PC-3 (cell line): Measurements from ENCODE around the gene KMT5C. TPM values are rescaled to one million over a fixed set of nuclear protein-coding genes. Genes with fewer than 3 reads are reported as not detected.

ENCODE experiments used
- ATAC-seq: fragments of 200-7000 bp; cut with Tn5 transposase; 2 replicates; pipeline ENCODE4 v1.9.1; 2020; ENCODE audit warnings: mild to moderate bottlenecking, moderate library complexity
- BruUV-seq: library from RNA; stranded (reverse); fragments of 400-500 nt; replicated peaks from 2 replicates; lab custom pipeline; 2021; lab: Mats Ljungman, UMichigan
- CTCF ChIA-PET: fragments of 300-600 bp; sonication (Branson Sonifier 250); formaldehyde crosslinking; loops from one replicate; lab custom pipeline; 2022; ENCODE audit warnings: antibody characterized with exemption; lab: Charles Lee
- POLR2A ChIA-PET: fragments of 300-600 bp; sonication (Branson Sonifier 250); formaldehyde crosslinking; loops from one replicate; lab custom pipeline; 2022; ENCODE audit warnings: antibody characterized with exemption; ENCODE audit not compliant: unreplicated experiment; lab: Charles Lee
- DNase-seq: peaks from one replicate; pipeline ENCODE4 v3.0.0-alpha.2; 2015
- H2AFZ ChIP-seq: fragments of 300-600 bp; sonication (generic); 2 replicates; pipeline ENCODE4 v1.6.0; 2016; ENCODE audit warnings: antibody characterized with exemption, low read length
- H3F3A ChIP-seq: fragments of 300-600 bp; sonication (generic); one replicate; pipeline ENCODE4 v1.6.0; 2017; ENCODE audit warnings: antibody characterized with exemption, low read length, control low read depth, mild to moderate bottlenecking; ENCODE audit not compliant: unreplicated experiment
- H3K27ac ChIP-seq: fragments of 300-600 bp; sonication (generic); 2 replicates; pipeline ENCODE4 v1.5.1; 2016; ENCODE audit warnings: mild to moderate bottlenecking, low read length
- H3K27me3 ChIP-seq: fragments of 300-600 bp; sonication (generic); 2 replicates; pipeline ENCODE4 v1.6.1; 2016; ENCODE audit warnings: low read length, mixed read lengths
- H3K36me3 ChIP-seq: fragments of 300-600 bp; sonication (generic); 2 replicates; pipeline ENCODE4 v1.6.1; 2016; ENCODE audit warnings: low read depth, mixed run types, low read length, mixed read lengths
- H3K4me1 ChIP-seq: fragments of 300-600 bp; sonication (generic); 2 replicates; pipeline ENCODE4 v1.5.1; 2016; ENCODE audit warnings: low read length; ENCODE audit not compliant: insufficient read depth
- H3K4me2 ChIP-seq: fragments of 300-600 bp; sonication (generic); 2 replicates; pipeline ENCODE4 v1.6.0; 2016; ENCODE audit warnings: low read length
- H3K4me3 ChIP-seq: fragments of 300-600 bp; sonication (generic); 2 replicates; pipeline ENCODE4 v1.5.1; 2016; ENCODE audit warnings: mild to moderate bottlenecking, low read length, mixed read lengths
- H3K79me2 ChIP-seq: fragments of 300-600 bp; sonication (generic); 2 replicates; pipeline ENCODE4 v1.6.1; 2017; ENCODE audit warnings: low read length, mixed read lengths
- H3K9ac ChIP-seq: fragments of 300-600 bp; sonication (generic); 2 replicates; pipeline ENCODE4 v1.6.0; 2016; ENCODE audit warnings: mild to moderate bottlenecking, low read length
- H3K9me2 ChIP-seq: fragments of 300-600 bp; sonication (generic); replicated peaks from 2 replicates; pipeline ENCODE4 v1.6.1; 2016; ENCODE audit warnings: mixed run types, low read length, mixed read lengths
- H3K9me3 ChIP-seq: fragments of 300-600 bp; sonication (generic); 2 replicates; pipeline ENCODE4 v1.6.1; 2016; ENCODE audit warnings: low read length, mixed read lengths
- H4K20me1 ChIP-seq: fragments of 300-600 bp; sonication (generic); 2 replicates; pipeline ENCODE4 v1.6.1; 2016; ENCODE audit warnings: low read length, mixed read lengths
- EZH2 ChIP-seq: fragments of 300-600 bp; sonication (generic); IDR thresholded peaks from one replicate; pipeline ENCODE4 v1.6.1; 2017; ENCODE audit warnings: antibody characterized with exemption, mild to moderate bottlenecking, low read length; ENCODE audit not compliant: unreplicated experiment
- EZH2phosphoT487 ChIP-seq: fragments of 300-600 bp; sonication (generic); IDR thresholded peaks from 2 replicates; pipeline ENCODE4 v1.6.1; 2018; ENCODE audit warnings: mild to moderate bottlenecking, antibody characterized with exemption, low read length, borderline replicate concordance
- intact Hi-C: fragments of 100-400 bp; cut with micrococcal nuclease; formaldehyde crosslinking; loops from 2 replicates; pipeline ENCODE4 v1.9.0; 2023
- total RNA-seq: library from RNA; depleted of rRNA; stranded (reverse); fragments of >200 nt; gene quantifications from 2 replicates; pipeline ENCODE4 v1.2.3, GENCODE V29; 2014
- TF ChIP-seq, protein P1 (sequence below): fragments of 300-600 bp; sonication (generic); conservative IDR thresholded peaks from 2 replicates; pipeline ENCODE4 v1.5.1; 2017; ENCODE audit warnings: antibody characterized with exemption, low read depth, mild to moderate bottlenecking, low read length

The KMT5C gene
- total RNA-seq, 1 experiment from 2014 or later, result 21.9 TPM

DNA sequence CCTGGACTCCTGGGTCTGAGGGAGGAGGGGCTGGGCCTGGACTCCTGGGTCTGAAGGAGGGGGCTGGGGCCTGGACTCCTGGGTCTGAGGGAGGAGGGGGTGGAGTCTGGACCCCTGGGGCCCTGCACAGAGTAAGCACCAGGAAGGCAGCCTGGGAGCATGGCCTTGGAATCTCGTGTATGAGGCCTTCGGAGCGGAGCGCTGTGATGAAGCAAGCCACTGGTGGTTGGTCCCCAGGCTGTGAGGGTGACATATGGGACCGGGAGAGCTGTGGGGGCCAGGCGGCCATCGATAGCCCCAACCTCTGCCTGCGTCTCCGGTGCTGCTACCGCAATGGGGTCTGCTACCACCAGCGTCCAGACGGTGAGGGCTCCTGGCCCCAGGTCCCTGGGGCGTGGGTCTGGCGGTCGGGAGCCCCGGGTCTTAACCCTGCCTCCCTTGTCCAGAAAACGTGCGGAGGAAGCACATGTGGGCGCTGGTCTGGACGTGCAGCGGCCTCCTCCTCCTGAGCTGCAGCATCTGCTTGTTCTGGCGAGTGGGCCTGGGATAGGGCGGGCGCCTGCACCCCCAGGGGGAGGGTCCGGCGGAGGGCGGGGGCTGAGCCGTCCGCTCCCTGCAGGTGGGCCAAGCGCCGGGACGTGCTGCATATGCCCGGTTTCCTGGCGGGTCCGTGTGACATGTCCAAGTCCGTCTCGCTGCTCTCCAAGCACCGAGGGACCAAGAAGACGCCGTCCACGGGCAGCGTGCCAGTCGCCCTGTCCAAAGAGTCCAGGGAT lies 37.9 kb downstream of the KMT5C start:
- no peak for DNase-seq
- Histone ChIP-seq H3K27me3 (no peaks in the 10 kb centered on the region), H3F3A (no peaks in the 10 kb centered on the region), H3K36me3 (0 out of 2 replicates have a peak, but pooled peaks cover 3% of the 10 kb centered on the region), H4K20me1 (no peaks in the 10 kb centered on the region), H3K9me3 (no peaks in the 10 kb centered on the region), H3K9me2 (no peaks in the 10 kb centered on the region), H3K9ac (no peak overlapping the region), H3K4me3 (no peak overlapping the region), H2AFZ (no peak overlapping the region), H3K4me2 (no peak overlapping the region), H3K79me2 (peaks cover 13% of the 10 kb centered on the region), H3K4me1 (peaks cover 31% of the 10 kb centered on the region), H3K27ac (no peak overlapping the region)
- intact Hi-C loops, result no loop called here
- TF ChIP-seq, protein P1, sequence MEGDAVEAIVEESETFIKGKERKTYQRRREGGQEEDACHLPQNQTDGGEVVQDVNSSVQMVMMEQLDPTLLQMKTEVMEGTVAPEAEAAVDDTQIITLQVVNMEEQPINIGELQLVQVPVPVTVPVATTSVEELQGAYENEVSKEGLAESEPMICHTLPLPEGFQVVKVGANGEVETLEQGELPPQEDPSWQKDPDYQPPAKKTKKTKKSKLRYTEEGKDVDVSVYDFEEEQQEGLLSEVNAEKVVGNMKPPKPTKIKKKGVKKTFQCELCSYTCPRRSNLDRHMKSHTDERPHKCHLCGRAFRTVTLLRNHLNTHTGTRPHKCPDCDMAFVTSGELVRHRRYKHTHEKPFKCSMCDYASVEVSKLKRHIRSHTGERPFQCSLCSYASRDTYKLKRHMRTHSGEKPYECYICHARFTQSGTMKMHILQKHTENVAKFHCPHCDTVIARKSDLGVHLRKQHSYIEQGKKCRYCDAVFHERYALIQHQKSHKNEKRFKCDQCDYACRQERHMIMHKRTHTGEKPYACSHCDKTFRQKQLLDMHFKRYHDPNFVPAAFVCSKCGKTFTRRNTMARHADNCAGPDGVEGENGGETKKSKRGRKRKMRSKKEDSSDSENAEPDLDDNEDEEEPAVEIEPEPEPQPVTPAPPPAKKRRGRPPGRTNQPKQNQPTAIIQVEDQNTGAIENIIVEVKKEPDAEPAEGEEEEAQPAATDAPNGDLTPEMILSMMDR, result no peak
- TF ChIP-seq EZH2 (no peak), EZH2phosphoT487 (no peak)
- POLR2A ChIA-PET, result no interaction called here
- CTCF ChIA-PET, result no interaction called here
- no peak for ATAC-seq
- no TSS peak for BruUV-seq

DNA sequence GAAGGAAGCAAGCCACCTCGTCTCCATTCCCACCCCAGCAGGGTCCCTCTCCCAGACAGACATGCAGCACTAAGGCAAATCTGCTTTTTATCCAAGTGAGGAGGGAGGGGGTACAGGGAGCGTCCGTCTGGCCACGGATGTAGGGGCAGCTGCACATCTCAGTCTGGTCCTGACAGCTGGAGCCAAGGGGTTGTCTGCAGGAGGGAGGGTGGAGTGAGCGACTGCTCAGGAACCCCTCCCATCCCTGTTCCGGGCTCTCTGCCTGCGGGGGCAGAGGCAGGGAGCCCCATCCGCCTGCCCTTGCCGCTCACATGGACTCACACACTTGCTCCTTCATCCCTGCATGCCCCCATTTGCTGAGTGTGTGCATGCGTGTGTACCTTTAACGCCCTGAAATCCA lies 39.5 kb downstream of the KMT5C start:
- intact Hi-C loops, result no loop called here
- H3K36me3 ChIP-seq, result 0 out of 2 replicates have a peak, but pooled peaks cover 3% of the 10 kb centered on the region
- H3K9me2 ChIP-seq, result no peaks in the 10 kb centered on the region
- no peaks in the 10 kb centered on the region for H3K27me3 ChIP-seq
- H3F3A ChIP-seq, result no peaks in the 10 kb centered on the region
- no peak overlapping the region for H2AFZ ChIP-seq
- no peak overlapping the region for H3K4me3 ChIP-seq
- no peaks in the 10 kb centered on the region for H4K20me1 ChIP-seq
- no peak overlapping the region for H3K9ac ChIP-seq
- peaks cover 23% of the 10 kb centered on the region for H3K79me2 ChIP-seq
- no peak overlapping the region for H3K27ac ChIP-seq
- TF ChIP-seq, protein P1, result no peak
- TF ChIP-seq EZH2phosphoT487 (no peak), EZH2 (no peak)
- no TSS peak for BruUV-seq
- no peaks in the 10 kb centered on the region for H3K9me3 ChIP-seq
- peaks cover 23% of the 10 kb centered on the region for H3K4me1 ChIP-seq
- H3K4me2 ChIP-seq, result no peak overlapping the region
- CTCF ChIA-PET, result no interaction called here
- ATAC-seq (no peak), DNase-seq (no peak)
- POLR2A ChIA-PET, result no interaction called here

DNA sequence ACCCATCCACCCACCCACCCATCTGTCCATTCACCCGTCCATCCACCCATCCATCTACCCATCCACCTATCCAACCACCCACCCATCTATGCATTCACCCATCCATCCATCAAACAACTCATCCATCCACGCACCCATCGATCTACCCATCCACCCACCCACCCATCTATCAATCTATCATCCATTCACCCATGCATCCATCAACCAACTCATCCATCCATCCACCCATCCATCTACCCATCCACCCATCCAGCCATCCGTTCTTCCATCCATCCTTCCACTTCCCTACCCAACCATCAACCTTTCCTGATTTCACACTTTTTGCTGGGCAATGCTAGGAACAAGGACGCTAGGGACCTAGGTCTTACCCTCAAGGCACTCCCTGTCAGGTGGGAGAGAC lies 42.3 kb downstream of the KMT5C start:
- Histone ChIP-seq H2AFZ (no peak overlapping the region), H3K9ac (no peak overlapping the region), H4K20me1 (peaks cover 10% of the 10 kb centered on the region), H3K27ac (no peak overlapping the region), H3K9me3 (no peaks in the 10 kb centered on the region), H3K4me2 (peak overlapping the region; percentile 95), H3K4me1 (peaks cover 24% of the 10 kb centered on the region), H3K9me2 (no peaks in the 10 kb centered on the region), H3F3A (no peaks in the 10 kb centered on the region), H3K79me2 (peaks cover 44% of the 10 kb centered on the region), H3K27me3 (no peaks in the 10 kb centered on the region), H3K36me3 (peaks cover 13% of the 10 kb centered on the region), H3K4me3 (0 out of 2 replicates have a peak overlapping the region, but pooled peaks have one; percentile 78)
- TF ChIP-seq EZH2phosphoT487, result no peak
- TF ChIP-seq EZH2, result no peak
- TF ChIP-seq, protein P1, result no peak
- ChIA-PET POLR2A (interaction anchor here (0.5 kb wide), 1 partner anchor 104 kb away, joined by 3 read pairs; no protein-coding TSS in a partner anchor), CTCF (no interaction called here)
- ATAC-seq (no peak), DNase-seq (no peak)
- BruUV-seq, result no TSS peak
- intact Hi-C loops, result loop anchor here (10.0 kb wide), 1 partner anchor 167 kb away; no protein-coding TSS in a partner anchor
